WTC11 (cell line): ENCODE measurements around the gene SPAG9. TPM values are rescaled to one million over a fixed set of nuclear protein-coding genes. Genes with fewer than 3 reads are reported as not detected.

ENCODE experiments used
- ATAC-seq: fragments of 200-7000 bp; cut with Tn5 transposase; 2 replicates; pipeline ENCODE4 v1.10.0; 2021; ENCODE audit warnings: mild to moderate bottlenecking, moderate library complexity
- CTCF ChIA-PET: fragments of 300-600 bp; sonication (Branson Sonifier 250); formaldehyde crosslinking; loops from one replicate; lab custom pipeline; 2021; ENCODE audit warnings: antibody characterized with exemption; lab: Charles Lee
- POLR2A ChIA-PET: fragments of 350-600 bp; sonication (Branson Sonifier 250); formaldehyde crosslinking; loops from one replicate; lab custom pipeline; 2021; ENCODE audit warnings: antibody characterized with exemption; lab: Charles Lee
- DNase-seq: peaks from one replicate; pipeline ENCODE4 v3.0.0; 2021; ENCODE audit warnings: low spot score
- H3K27ac Mint-ChIP-seq: 2 replicates; pipeline ENCODE4 v1.8.0; 2021; ENCODE audit warnings: mixed read lengths
- H3K27me3 Mint-ChIP-seq: 2 replicates; pipeline ENCODE4 v1.8.0; 2021; ENCODE audit warnings: low read depth, mild to moderate bottlenecking, moderate library complexity, mixed read lengths
- H3K36me3 Mint-ChIP-seq: 2 replicates; pipeline ENCODE4 v1.8.0; 2021; ENCODE audit warnings: mixed read lengths
- H3K4me1 Mint-ChIP-seq: 2 replicates; pipeline ENCODE4 v1.8.0; 2022; ENCODE audit warnings: mixed read lengths
- H3K4me3 Mint-ChIP-seq: 2 replicates; pipeline ENCODE4 v1.8.0; 2021; ENCODE audit warnings: mild to moderate bottlenecking, moderate library complexity, mixed read lengths
- H3K9me3 Mint-ChIP-seq: 2 replicates; pipeline ENCODE4 v1.8.0; 2021; ENCODE audit warnings: mixed read lengths
- ELF4 ChIP-seq: sonication (generic); formaldehyde crosslinking; IDR thresholded peaks from 2 replicates; pipeline ENCODE4 v1.8.1; 2022; ENCODE audit warnings: low read depth, mild to moderate bottlenecking, moderate library complexity, missing genetic modification reagents
- NR3C1 ChIP-seq: sonication (generic); formaldehyde crosslinking; conservative IDR thresholded peaks from 2 replicates; pipeline ENCODE4 v1.8.1; 2023; ENCODE audit warnings: low read depth, mild to moderate bottlenecking, missing genetic modification reagents
- PRRX2 ChIP-seq: fragments of 250-450 bp; sonication (Bioruptor Pico); IDR thresholded peaks from 2 replicates; pipeline ENCODE4 v1.8.0; 2021; ENCODE audit warnings: mild to moderate bottlenecking
- TEAD4 ChIP-seq: sonication (generic); formaldehyde crosslinking; IDR thresholded peaks from 2 replicates; pipeline ENCODE4 v1.8.0; 2022; ENCODE audit warnings: mild to moderate bottlenecking, missing genetic modification reagents
- ZBTB21 ChIP-seq: sonication (generic); formaldehyde crosslinking; IDR thresholded peaks from 2 replicates; pipeline ENCODE4 v1.8.1; 2023; ENCODE audit warnings: mild to moderate bottlenecking, missing genetic modification reagents, borderline replicate concordance
- ZNF263 ChIP-seq: sonication (generic); formaldehyde crosslinking; IDR thresholded peaks from 2 replicates; pipeline ENCODE4 v1.8.1; 2022; ENCODE audit warnings: low read depth, mild to moderate bottlenecking, moderate library complexity, missing genetic modification reagents
- ZNF423 ChIP-seq: fragments of 250-450 bp; sonication (Bioruptor Pico); IDR thresholded peaks from 2 replicates; pipeline ENCODE4 v2.1.2; 2022; ENCODE audit warnings: mild to moderate bottlenecking, moderate library complexity
- total RNA-seq: library from RNA; stranded (reverse); gene quantifications from 3 replicates; pipeline ENCODE4 v1.2.3, GENCODE V29; 2021
- TF ChIP-seq, protein P1 (sequence below): fragments of 200-600 bp; IDR thresholded peaks from 2 replicates; pipeline ENCODE4 v1.8.0; 2022; ENCODE audit warnings: antibody characterized with exemption
- TF ChIP-seq, protein P2 (sequence below): fragments of 250-450 bp; sonication (Bioruptor Pico); IDR thresholded peaks from 2 replicates; pipeline ENCODE4 v1.9.0; 2021; ENCODE audit warnings: mild to moderate bottlenecking
- TF ChIP-seq, protein P3 (sequence below): sonication (generic); formaldehyde crosslinking; IDR thresholded peaks from 2 replicates; pipeline ENCODE4 v1.8.1; 2023; ENCODE audit warnings: mild to moderate bottlenecking, missing genetic modification reagents, moderate library complexity
- TF ChIP-seq, protein P4 (sequence below): sonication (generic); formaldehyde crosslinking; IDR thresholded peaks from 2 replicates; pipeline ENCODE4 v1.8.1; 2023; ENCODE audit warnings: mild to moderate bottlenecking, missing genetic modification reagents, moderate library complexity
- TF ChIP-seq, protein P5 (sequence below): sonication (generic); formaldehyde crosslinking; IDR thresholded peaks from 2 replicates; pipeline ENCODE4 v1.8.1; 2023; ENCODE audit warnings: mild to moderate bottlenecking, missing genetic modification reagents
- TF ChIP-seq, protein P6 (sequence below): sonication (generic); formaldehyde crosslinking; IDR thresholded peaks from 2 replicates; pipeline ENCODE4 v1.8.0; 2022; ENCODE audit warnings: mild to moderate bottlenecking, missing genetic modification reagents

The SPAG9 gene
- total RNA-seq, 1 experiment from 2014 or later: 51.9 TPM

DNA sequence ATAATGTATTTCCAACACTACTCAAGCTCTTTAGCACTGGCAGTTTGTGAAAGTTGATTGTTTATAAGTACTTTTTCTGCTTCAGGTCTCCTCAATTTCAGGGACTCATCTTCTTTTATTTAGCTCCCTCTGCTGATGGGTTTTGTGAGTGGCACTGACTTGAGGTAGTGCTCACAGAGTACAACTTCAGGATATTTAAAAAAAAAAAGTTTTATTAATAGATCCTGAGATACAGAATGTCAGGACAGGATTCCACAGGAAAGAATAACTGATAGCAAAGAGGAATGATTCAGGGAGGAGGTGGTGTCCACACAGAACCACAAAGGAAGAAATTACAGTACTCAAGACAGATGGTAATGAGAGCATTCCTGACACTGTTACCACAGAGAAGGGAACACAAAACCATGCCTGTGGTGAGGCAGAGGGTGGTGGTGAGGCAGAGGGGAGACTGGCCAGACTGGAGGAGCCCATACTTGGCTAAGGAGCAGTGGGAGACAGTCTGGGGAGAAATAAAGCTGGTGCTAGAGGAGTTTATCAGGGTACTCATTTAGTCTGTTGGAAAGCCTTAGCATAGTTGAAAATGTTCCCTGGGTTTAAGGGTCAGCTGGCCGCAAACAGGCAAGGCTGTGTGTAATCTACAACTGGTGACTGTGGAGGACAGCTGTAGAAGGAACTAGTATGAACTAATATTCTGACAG lies 63.7 kb downstream of the SPAG9 start:
- ChIA-PET POLR2A (interaction anchor here (0.7 to 1.3 kb wide), 5 partner anchors 9 to 229 kb away, joined by 3 to 4 read pairs (median 3); partner anchors contain the start of gene SPAG9), CTCF (interaction anchor here (0.6 to 4.9 kb wide), 26 partner anchors 9 to 437 kb away, joined by 3 to 97 read pairs (median 4); partner anchors contain the start of genes NME1, SPAG9 and UTP18)
- peak; percentile 40 for DNase-seq
- TF ChIP-seq, protein P1, sequence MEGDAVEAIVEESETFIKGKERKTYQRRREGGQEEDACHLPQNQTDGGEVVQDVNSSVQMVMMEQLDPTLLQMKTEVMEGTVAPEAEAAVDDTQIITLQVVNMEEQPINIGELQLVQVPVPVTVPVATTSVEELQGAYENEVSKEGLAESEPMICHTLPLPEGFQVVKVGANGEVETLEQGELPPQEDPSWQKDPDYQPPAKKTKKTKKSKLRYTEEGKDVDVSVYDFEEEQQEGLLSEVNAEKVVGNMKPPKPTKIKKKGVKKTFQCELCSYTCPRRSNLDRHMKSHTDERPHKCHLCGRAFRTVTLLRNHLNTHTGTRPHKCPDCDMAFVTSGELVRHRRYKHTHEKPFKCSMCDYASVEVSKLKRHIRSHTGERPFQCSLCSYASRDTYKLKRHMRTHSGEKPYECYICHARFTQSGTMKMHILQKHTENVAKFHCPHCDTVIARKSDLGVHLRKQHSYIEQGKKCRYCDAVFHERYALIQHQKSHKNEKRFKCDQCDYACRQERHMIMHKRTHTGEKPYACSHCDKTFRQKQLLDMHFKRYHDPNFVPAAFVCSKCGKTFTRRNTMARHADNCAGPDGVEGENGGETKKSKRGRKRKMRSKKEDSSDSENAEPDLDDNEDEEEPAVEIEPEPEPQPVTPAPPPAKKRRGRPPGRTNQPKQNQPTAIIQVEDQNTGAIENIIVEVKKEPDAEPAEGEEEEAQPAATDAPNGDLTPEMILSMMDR: peak; percentile 33; the same call in 1 of the 2 replicates
- TF ChIP-seq ZNF423 (CRISPR knock-in tag): peak; percentile 37; the same call in 1 of the 2 replicates
- TF ChIP-seq, protein P2, sequence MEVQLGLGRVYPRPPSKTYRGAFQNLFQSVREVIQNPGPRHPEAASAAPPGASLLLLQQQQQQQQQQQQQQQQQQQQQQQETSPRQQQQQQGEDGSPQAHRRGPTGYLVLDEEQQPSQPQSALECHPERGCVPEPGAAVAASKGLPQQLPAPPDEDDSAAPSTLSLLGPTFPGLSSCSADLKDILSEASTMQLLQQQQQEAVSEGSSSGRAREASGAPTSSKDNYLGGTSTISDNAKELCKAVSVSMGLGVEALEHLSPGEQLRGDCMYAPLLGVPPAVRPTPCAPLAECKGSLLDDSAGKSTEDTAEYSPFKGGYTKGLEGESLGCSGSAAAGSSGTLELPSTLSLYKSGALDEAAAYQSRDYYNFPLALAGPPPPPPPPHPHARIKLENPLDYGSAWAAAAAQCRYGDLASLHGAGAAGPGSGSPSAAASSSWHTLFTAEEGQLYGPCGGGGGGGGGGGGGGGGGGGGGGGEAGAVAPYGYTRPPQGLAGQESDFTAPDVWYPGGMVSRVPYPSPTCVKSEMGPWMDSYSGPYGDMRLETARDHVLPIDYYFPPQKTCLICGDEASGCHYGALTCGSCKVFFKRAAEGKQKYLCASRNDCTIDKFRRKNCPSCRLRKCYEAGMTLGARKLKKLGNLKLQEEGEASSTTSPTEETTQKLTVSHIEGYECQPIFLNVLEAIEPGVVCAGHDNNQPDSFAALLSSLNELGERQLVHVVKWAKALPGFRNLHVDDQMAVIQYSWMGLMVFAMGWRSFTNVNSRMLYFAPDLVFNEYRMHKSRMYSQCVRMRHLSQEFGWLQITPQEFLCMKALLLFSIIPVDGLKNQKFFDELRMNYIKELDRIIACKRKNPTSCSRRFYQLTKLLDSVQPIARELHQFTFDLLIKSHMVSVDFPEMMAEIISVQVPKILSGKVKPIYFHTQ (CRISPR knock-in tag): no peak
- TF ChIP-seq, all 79 proteins: peak for 2
- no peaks in the 10 kb centered on the region for H3K36me3 Mint-ChIP-seq
- ATAC-seq: peak; percentile 99
- H3K4me1 Mint-ChIP-seq: peaks cover 11% of the 10 kb centered on the region
- peak overlapping the region; percentile 95 for H3K27ac Mint-ChIP-seq
- H3K9me3 Mint-ChIP-seq: no peaks in the 10 kb centered on the region
- H3K4me3 Mint-ChIP-seq: no peak overlapping the region
- no peaks in the 10 kb centered on the region; the same call in 1 of the 2 replicates for H3K27me3 Mint-ChIP-seq

DNA sequence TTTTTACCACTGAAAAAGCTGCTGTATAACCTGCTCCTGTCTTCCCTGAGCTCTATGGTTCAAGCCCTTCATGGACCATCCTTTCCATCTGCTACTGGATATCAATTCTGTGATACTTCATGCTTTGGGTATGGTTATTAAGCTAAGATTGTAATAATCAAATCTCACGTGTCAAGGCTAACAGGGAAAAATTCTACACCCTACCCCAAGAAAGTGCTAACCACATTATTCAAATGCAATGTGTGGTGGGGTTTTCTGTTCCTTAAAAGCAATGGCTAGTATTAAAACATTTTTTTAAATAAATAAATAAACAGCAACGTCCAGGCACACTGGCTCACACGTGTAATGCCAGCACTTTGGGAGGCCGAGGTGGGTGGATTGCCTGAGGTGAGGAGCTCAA lies 65.9 kb downstream of the SPAG9 start:
- ATAC-seq (no peak), DNase-seq (no peak)
- Mint-ChIP-seq H3K27me3 (no peaks in the 10 kb centered on the region), H3K4me1 (peaks cover 11% of the 10 kb centered on the region), H3K36me3 (no peaks in the 10 kb centered on the region), H3K9me3 (no peaks in the 10 kb centered on the region), H3K4me3 (no peak overlapping the region), H3K27ac (no peak overlapping the region; the same call in 1 of the 2 replicates)
- TF ChIP-seq PRRX2 (CRISPR knock-in tag): no peak
- TF ChIP-seq, protein P3, sequence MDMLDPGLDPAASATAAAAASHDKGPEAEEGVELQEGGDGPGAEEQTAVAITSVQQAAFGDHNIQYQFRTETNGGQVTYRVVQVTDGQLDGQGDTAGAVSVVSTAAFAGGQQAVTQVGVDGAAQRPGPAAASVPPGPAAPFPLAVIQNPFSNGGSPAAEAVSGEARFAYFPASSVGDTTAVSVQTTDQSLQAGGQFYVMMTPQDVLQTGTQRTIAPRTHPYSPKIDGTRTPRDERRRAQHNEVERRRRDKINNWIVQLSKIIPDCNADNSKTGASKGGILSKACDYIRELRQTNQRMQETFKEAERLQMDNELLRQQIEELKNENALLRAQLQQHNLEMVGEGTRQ: no peak
- no peak for TF ChIP-seq ZBTB21
- TF ChIP-seq, protein P4, sequence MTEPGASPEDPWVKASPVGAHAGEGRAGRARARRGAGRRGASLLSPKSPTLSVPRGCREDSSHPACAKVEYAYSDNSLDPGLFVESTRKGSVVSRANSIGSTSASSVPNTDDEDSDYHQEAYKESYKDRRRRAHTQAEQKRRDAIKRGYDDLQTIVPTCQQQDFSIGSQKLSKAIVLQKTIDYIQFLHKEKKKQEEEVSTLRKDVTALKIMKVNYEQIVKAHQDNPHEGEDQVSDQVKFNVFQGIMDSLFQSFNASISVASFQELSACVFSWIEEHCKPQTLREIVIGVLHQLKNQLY (CRISPR knock-in tag): no peak
- TF ChIP-seq NR3C1 (CRISPR knock-in tag): no peak
- TF ChIP-seq, protein P5, sequence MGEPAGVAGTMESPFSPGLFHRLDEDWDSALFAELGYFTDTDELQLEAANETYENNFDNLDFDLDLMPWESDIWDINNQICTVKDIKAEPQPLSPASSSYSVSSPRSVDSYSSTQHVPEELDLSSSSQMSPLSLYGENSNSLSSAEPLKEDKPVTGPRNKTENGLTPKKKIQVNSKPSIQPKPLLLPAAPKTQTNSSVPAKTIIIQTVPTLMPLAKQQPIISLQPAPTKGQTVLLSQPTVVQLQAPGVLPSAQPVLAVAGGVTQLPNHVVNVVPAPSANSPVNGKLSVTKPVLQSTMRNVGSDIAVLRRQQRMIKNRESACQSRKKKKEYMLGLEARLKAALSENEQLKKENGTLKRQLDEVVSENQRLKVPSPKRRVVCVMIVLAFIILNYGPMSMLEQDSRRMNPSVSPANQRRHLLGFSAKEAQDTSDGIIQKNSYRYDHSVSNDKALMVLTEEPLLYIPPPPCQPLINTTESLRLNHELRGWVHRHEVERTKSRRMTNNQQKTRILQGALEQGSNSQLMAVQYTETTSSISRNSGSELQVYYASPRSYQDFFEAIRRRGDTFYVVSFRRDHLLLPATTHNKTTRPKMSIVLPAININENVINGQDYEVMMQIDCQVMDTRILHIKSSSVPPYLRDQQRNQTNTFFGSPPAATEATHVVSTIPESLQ (CRISPR knock-in tag): no peak
- no peak for TF ChIP-seq ZNF263 (CRISPR knock-in tag)
- TF ChIP-seq, protein P6, sequence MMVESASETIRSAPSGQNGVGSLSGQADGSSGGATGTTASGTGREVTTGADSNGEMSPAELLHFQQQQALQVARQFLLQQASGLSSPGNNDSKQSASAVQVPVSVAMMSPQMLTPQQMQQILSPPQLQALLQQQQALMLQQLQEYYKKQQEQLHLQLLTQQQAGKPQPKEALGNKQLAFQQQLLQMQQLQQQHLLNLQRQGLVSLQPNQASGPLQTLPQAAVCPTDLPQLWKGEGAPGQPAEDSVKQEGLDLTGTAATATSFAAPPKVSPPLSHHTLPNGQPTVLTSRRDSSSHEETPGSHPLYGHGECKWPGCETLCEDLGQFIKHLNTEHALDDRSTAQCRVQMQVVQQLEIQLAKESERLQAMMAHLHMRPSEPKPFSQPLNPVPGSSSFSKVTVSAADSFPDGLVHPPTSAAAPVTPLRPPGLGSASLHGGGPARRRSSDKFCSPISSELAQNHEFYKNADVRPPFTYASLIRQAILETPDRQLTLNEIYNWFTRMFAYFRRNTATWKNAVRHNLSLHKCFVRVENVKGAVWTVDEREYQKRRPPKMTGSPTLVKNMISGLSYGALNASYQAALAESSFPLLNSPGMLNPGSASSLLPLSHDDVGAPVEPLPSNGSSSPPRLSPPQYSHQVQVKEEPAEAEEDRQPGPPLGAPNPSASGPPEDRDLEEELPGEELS (CRISPR knock-in tag): no peak
- TF ChIP-seq ELF4 (CRISPR knock-in tag): no peak
- no peak for TF ChIP-seq TEAD4 (CRISPR knock-in tag)
- CTCF ChIA-PET: interaction anchor here (4.8 to 4.9 kb wide), 2 partner anchors 11 to 54 kb away, joined by 52 to 97 read pairs; no protein-coding TSS in a partner anchor
- POLR2A ChIA-PET: no interaction called here
